GM21528 (cell line): ENCODE results near the gene LAMB1.

Experiments used
- ATAC-seq: cut with Tn5 transposase; IDR thresholded peaks from one replicate; pipeline ENCODE4 v1.9.1; 2021; ENCODE audit warnings: mild to moderate bottlenecking, moderate library complexity; ENCODE audit not compliant: unreplicated experiment, low FRiP score

Gene LAMB1

GRCh38 chr7:108000875-108001763, 1.8 kb downstream of the LAMB1 start:
- no peak for ATAC-seq

- ATAC-seq = no peak
Measured at GRCh38 chr7:107999779-108000560, 3.0 kb downstream of the LAMB1 start.

GRCh38 chr7:107998660-107999480, 4.1 kb downstream of the LAMB1 start:
- no peak for ATAC-seq

- ATAC-seq = no peak
Measured at GRCh38 chr7:107998150-107998549, 4.8 kb downstream of the LAMB1 start.

- no peak for ATAC-seq
Measured at GRCh38 chr7:107996072-107996882, 6.7 kb downstream of the LAMB1 start.

- no peak for ATAC-seq
Measured at GRCh38 chr7:107995184-107996071, 7.5 kb downstream of the LAMB1 start.

GRCh38 chr7:107994421-107995030, 8.4 kb downstream of the LAMB1 start:
- no peak for ATAC-seq

GRCh38 chr7:107993891-107994291, 9.1 kb downstream of the LAMB1 start:
- ATAC-seq = no peak

- no peak for ATAC-seq
Measured at GRCh38 chr7:107989618-107990373, 13.2 kb downstream of the LAMB1 start.

- ATAC-seq = no peak
Measured at GRCh38 chr7:107982918-107983389, 20.0 kb downstream of the LAMB1 start.

GRCh38 chr7:107982042-107982840, 20.7 kb downstream of the LAMB1 start:
- no peak for ATAC-seq

- no peak for ATAC-seq
Measured at GRCh38 chr7:107981466-107981865, 21.5 kb downstream of the LAMB1 start.

- ATAC-seq = no peak
Measured at GRCh38 chr7:107980671-107981190, 22.2 kb downstream of the LAMB1 start.

- no peak for ATAC-seq
Measured at GRCh38 chr7:107980171-107980570, 22.8 kb downstream of the LAMB1 start.

GRCh38 chr7:107978815-107979408, 24.0 kb downstream of the LAMB1 start:
- no peak for ATAC-seq

GRCh38 chr7:107977048-107977447, 25.9 kb downstream of the LAMB1 start:
- no peak for ATAC-seq
